ENCODE data around the gene PTPRT.

- TF ChIP-seq TCF7L2 (IDR thresholded peaks at IDR 0.05; ENCODE audit: low read depth, low read length) = no peak
- TF ChIP-seq CTCF (IDR thresholded peaks at IDR 0.05) = no peak
- no peak for TF ChIP-seq SIN3A (IDR thresholded peaks at IDR 0.05; ENCODE audit: borderline replicate concordance, insufficient read depth, low read depth, low read length)
Measured at GRCh38 chr20:42532831-42533230, 656.9 kb downstream of the PTPRT start.

Measured in Panc1 (cell line).